GM23338 (cell line): ENCODE results near the gene IQGAP2. TPM values are rescaled to one million over a fixed set of nuclear protein-coding genes. Genes with fewer than 3 reads are reported as not detected.
"Not testable (repeated sequence)": the region's sequence is repeated elsewhere in the genome, so short reads cannot be mapped to it uniquely, and the experiment has no call there.

Experiments
- ATAC-seq: fragments of 200-7000 bp; cut with Tn5 transposase; 3 replicates; pipeline ENCODE4 v1.9.1; 2020
- DNase-seq: peaks from one replicate; pipeline ENCODE4 v3.0.0-alpha.2; 2015; ENCODE audit warnings: low spot score
- H2AFZ ChIP-seq: fragments of 200-600 bp; sonication (generic); 2 replicates; pipeline ENCODE4 v1.8.0; 2016; ENCODE audit warnings: antibody characterized with exemption, mild to moderate bottlenecking, moderate library complexity
- H3F3A ChIP-seq: fragments of 200-600 bp; sonication (generic); replicated peaks from 2 replicates; pipeline ENCODE4 v1.8.0; 2017; ENCODE audit warnings: antibody characterized with exemption, mixed run types, low read depth
- H3K27ac ChIP-seq: fragments of 200-600 bp; sonication (generic); 2 replicates; pipeline ENCODE4 v1.6.1; 2016; ENCODE audit warnings: low read depth
- H3K27me3 ChIP-seq: fragments of 200-600 bp; sonication (generic); 2 replicates; pipeline ENCODE4 v1.8.0; 2016; ENCODE audit warnings: mild to moderate bottlenecking, mixed run types, moderate library complexity; ENCODE audit not compliant: insufficient read depth
- H3K36me3 ChIP-seq: fragments of 200-600 bp; sonication (generic); 2 replicates; pipeline ENCODE4 v1.8.0; 2016; ENCODE audit warnings: mild to moderate bottlenecking; ENCODE audit not compliant: insufficient read depth
- H3K4me1 ChIP-seq: fragments of 200-600 bp; sonication (generic); 2 replicates; pipeline ENCODE4 v1.8.0; 2016; ENCODE audit warnings: mild to moderate bottlenecking, moderate library complexity; ENCODE audit not compliant: insufficient read depth
- H3K4me2 ChIP-seq: fragments of 200-600 bp; sonication (generic); 2 replicates; pipeline ENCODE4 v1.7.1; 2017; ENCODE audit warnings: mixed run types
- H3K4me3 ChIP-seq: fragments of 200-600 bp; sonication (generic); 2 replicates; pipeline ENCODE4 v1.6.1; 2016; ENCODE audit warnings: mixed run types
- H3K79me2 ChIP-seq: fragments of 200-600 bp; sonication (generic); replicated peaks from 2 replicates; pipeline ENCODE4 v1.8.0; 2017; ENCODE audit warnings: mild to moderate bottlenecking; ENCODE audit not compliant: insufficient read depth
- H3K9me2 ChIP-seq: fragments of 200-600 bp; sonication (generic); 2 replicates; pipeline ENCODE4 v1.8.0; 2017; ENCODE audit not compliant: insufficient read depth
- H4K20me1 ChIP-seq: fragments of 200-600 bp; sonication (generic); replicated peaks from 2 replicates; pipeline ENCODE4 v1.8.0; 2017; ENCODE audit warnings: mild to moderate bottlenecking; ENCODE audit not compliant: insufficient read depth
- H3K27ac Mint-ChIP-seq: 2 replicates; pipeline ENCODE4 v1.8.0; 2020; ENCODE audit warnings: inconsistent platforms, mild to moderate bottlenecking, moderate library complexity, mixed read lengths
- H3K27me3 Mint-ChIP-seq: 3 replicates; pipeline ENCODE4 v1.8.0; 2022; ENCODE audit warnings: low read depth, mild to moderate bottlenecking, moderate library complexity, mixed read lengths, inconsistent platforms; ENCODE audit not compliant: insufficient read depth, poor library complexity
- H3K36me3 Mint-ChIP-seq: 3 replicates; pipeline ENCODE4 v1.8.0; 2021; ENCODE audit warnings: low read depth, mild to moderate bottlenecking, inconsistent platforms, moderate library complexity, mixed read lengths
- H3K4me1 Mint-ChIP-seq: 3 replicates; pipeline ENCODE4 v1.8.0; 2020; ENCODE audit warnings: mild to moderate bottlenecking, inconsistent platforms, mixed read lengths
- H3K4me3 Mint-ChIP-seq: 3 replicates; pipeline ENCODE4 v1.8.0; 2021; ENCODE audit warnings: moderate library complexity, mild to moderate bottlenecking, inconsistent platforms, mixed read lengths
- H3K9me3 Mint-ChIP-seq: 3 replicates; pipeline ENCODE4 v1.8.0; 2020; ENCODE audit warnings: moderate library complexity, mild to moderate bottlenecking, inconsistent platforms, mixed read lengths
- CREB1 ChIP-seq: fragments of 250-450 bp; sonication (Bioruptor Pico); IDR thresholded peaks from 2 replicates; pipeline ENCODE4 v1.5.0; 2020; ENCODE audit warnings: low read depth, mild to moderate bottlenecking, moderate library complexity
- EZH2phosphoT487 ChIP-seq: fragments of 200-600 bp; sonication (generic); IDR thresholded peaks from one replicate; pipeline ENCODE4 v1.8.1; 2018; ENCODE audit warnings: antibody characterized with exemption; ENCODE audit not compliant: unreplicated experiment
- NANOG ChIP-seq: IDR thresholded peaks from 2 replicates; pipeline ENCODE4 v1.6.1; 2016; ENCODE audit warnings: antibody characterized with exemption, borderline replicate concordance
- polyA plus RNA-seq: library from polyadenylated mRNA; unstranded; fragments of >200 nt; fragmentation: Nextera tagmentation; extraction: Ambion mirVana; gene quantifications from 2 replicates; pipeline ENCODE4 v1.2.1, GENCODE V29; 2016
- total RNA-seq: library from RNA; depleted of rRNA; stranded (reverse); fragments of >200 nt; shearing (Covaris generic); gene quantifications from 2 replicates; pipeline ENCODE4 v1.2.3, GENCODE V29; 2014
- TF ChIP-seq, protein P1 (sequence below): fragments of 250-450 bp; sonication (Bioruptor Pico); IDR thresholded peaks from 2 replicates; pipeline ENCODE4 v1.5.0; 2020; ENCODE audit warnings: mild to moderate bottlenecking, moderate library complexity

The IQGAP2 gene
- total and polyA plus RNA-seq, 2 experiments from 2014 or later, result 60.0 to 86.5 TPM

GRCh38 chr5:76548525-76549229 is 145.6 kb downstream of the IQGAP2 start:
- peaks cover 23% of the 10 kb centered on the region for H3K9me3 Mint-ChIP-seq
- Histone ChIP-seq H3F3A (no peaks in the 10 kb centered on the region), H3K27ac (no peak overlapping the region), H3K27me3 (no peaks in the 10 kb centered on the region), H3K4me2 (no peak overlapping the region), H3K36me3 (no peaks in the 10 kb centered on the region), H4K20me1 (no peaks in the 10 kb centered on the region), H3K79me2 (peaks cover 17% of the 10 kb centered on the region; the same call in 1 of the 2 replicates), H3K4me3 (no peak overlapping the region), H3K4me1 (peaks cover 5% of the 10 kb centered on the region), H3K9me2 (no peaks in the 10 kb centered on the region), H2AFZ (no peak overlapping the region)
- TF ChIP-seq CREB1 (CRISPR knock-in tag) (no peak), EZH2phosphoT487 (no peak), NANOG (no peak)
- TF ChIP-seq, protein P1, sequence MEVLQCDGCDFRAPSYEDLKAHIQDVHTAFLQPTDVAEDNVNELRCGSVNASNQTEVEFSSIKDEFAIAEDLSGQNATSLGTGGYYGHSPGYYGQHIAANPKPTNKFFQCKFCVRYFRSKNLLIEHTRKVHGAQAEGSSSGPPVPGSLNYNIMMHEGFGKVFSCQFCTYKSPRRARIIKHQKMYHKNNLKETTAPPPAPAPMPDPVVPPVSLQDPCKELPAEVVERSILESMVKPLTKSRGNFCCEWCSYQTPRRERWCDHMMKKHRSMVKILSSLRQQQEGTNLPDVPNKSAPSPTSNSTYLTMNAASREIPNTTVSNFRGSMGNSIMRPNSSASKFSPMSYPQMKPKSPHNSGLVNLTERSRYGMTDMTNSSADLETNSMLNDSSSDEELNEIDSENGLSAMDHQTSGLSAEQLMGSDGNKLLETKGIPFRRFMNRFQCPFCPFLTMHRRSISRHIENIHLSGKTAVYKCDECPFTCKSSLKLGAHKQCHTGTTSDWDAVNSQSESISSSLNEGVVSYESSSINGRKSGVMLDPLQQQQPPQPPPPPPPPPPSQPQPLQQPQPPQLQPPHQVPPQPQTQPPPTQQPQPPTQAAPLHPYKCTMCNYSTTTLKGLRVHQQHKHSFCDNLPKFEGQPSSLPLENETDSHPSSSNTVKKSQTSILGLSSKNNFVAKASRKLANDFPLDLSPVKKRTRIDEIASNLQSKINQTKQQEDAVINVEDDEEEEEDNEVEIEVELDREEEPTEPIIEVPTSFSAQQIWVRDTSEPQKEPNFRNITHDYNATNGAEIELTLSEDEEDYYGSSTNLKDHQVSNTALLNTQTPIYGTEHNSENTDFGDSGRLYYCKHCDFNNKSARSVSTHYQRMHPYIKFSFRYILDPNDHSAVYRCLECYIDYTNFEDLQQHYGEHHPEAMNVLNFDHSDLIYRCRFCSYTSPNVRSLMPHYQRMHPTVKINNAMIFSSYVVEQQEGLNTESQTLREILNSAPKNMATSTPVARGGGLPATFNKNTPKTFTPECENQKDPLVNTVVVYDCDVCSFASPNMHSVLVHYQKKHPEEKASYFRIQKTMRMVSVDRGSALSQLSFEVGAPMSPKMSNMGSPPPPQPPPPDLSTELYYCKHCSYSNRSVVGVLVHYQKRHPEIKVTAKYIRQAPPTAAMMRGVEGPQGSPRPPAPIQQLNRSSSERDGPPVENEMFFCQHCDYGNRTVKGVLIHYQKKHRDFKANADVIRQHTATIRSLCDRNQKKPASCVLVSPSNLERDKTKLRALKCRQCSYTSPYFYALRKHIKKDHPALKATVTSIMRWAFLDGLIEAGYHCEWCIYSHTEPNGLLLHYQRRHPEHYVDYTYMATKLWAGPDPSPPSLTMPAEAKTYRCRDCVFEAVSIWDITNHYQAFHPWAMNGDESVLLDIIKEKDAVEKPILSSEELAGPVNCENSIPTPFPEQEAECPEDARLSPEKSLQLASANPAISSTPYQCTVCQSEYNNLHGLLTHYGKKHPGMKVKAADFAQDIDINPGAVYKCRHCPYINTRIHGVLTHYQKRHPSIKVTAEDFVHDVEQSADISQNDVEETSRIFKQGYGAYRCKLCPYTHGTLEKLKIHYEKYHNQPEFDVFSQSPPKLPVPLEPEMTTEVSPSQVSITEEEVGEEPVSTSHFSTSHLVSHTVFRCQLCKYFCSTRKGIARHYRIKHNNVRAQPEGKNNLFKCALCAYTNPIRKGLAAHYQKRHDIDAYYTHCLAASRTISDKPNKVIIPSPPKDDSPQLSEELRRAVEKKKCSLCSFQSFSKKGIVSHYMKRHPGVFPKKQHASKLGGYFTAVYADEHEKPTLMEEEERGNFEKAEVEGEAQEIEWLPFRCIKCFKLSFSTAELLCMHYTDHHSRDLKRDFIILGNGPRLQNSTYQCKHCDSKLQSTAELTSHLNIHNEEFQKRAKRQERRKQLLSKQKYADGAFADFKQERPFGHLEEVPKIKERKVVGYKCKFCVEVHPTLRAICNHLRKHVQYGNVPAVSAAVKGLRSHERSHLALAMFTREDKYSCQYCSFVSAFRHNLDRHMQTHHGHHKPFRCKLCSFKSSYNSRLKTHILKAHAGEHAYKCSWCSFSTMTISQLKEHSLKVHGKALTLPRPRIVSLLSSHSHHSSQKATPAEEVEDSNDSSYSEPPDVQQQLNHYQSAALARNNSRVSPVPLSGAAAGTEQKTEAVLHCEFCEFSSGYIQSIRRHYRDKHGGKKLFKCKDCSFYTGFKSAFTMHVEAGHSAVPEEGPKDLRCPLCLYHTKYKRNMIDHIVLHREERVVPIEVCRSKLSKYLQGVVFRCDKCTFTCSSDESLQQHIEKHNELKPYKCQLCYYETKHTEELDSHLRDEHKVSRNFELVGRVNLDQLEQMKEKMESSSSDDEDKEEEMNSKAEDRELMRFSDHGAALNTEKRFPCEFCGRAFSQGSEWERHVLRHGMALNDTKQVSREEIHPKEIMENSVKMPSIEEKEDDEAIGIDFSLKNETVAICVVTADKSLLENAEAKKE, result no peak
- H3K4me3 Mint-ChIP-seq, result no peak overlapping the region
- peaks cover 19% of the 10 kb centered on the region for H3K36me3 Mint-ChIP-seq
- H3K27ac Mint-ChIP-seq, result no peak overlapping the region
- DNase-seq (no peak), ATAC-seq (no peak)
- peaks cover 21% of the 10 kb centered on the region for H3K4me1 Mint-ChIP-seq
- peaks cover 4% of the 10 kb centered on the region for H3K27me3 Mint-ChIP-seq

DNA sequence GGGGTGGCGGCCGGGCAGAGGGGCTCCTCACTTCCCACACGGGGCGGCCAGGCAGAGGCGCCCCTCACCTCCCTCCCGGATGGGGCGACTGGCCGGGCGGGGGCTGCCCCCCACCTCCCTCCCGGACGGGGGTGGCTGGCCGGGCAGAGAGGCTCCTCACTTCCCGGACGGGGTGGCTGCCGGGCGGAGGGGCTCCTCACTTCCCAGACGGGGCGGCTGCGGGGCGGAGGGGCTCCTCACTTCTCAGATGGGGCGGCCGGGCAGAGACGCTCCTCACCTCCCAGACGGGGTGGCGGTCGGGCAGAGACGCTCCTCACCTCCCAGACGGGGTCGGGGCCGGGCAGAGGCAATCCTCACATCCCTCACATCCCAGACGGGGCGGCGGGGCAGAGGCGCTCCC is 147.8 kb downstream of the IQGAP2 start:
- H3K27ac ChIP-seq, H3F3A ChIP-seq, H3K36me3 ChIP-seq, H4K20me1 ChIP-seq, H2AFZ ChIP-seq, H3K9me2 ChIP-seq, H3K4me3 ChIP-seq, DNase-seq, H3K27me3 ChIP-seq, H3K27me3 Mint-ChIP-seq, H3K4me2 ChIP-seq, H3K4me1 ChIP-seq, H3K27ac Mint-ChIP-seq, H3K4me3 Mint-ChIP-seq, ATAC-seq: not testable (repeated sequence)
- H3K4me1 Mint-ChIP-seq, result peaks cover 15% of the 10 kb centered on the region
- H3K36me3 Mint-ChIP-seq, result peaks cover 19% of the 10 kb centered on the region
- peaks cover 23% of the 10 kb centered on the region for H3K9me3 Mint-ChIP-seq
- H3K79me2 ChIP-seq, result peaks cover 14% of the 10 kb centered on the region; the same call in 1 of the 2 replicates
